GM19035 (cell line): ENCODE measurements around the gene TMEM184B.
A peak's percentile ranks its signal among the peaks of the same experiment; 100 is the strongest.

ENCODE experiments used
- ATAC-seq: cut with Tn5 transposase; IDR thresholded peaks from one replicate; pipeline ENCODE4 v1.9.1; 2021; ENCODE audit not compliant: unreplicated experiment

Gene TMEM184B

DNA sequence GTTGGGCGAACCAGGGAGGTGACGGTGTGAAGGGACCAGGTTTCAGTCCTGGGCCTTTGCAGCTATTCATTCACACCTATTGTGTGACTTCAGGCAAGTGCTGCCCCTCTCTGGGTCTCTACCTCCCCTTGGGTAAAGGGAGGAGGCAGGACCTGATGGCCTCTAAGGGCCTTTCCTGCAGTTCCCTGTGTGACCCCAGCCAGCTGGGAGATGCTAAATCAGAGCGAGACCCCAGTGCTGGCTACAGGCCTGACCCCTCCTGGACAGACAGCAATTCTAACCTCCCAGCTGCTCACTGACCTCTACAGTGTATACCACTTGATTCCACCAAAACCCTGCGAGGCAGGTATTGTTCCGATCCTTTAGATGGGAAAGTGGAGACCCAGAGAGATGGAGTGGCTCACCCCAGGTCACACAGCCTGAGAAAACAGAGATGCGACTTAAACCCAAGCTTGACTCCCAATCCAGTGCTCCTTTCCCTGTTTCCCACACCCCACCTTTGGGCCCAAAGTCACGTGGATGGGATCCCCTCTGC, 64.8 kb downstream of the TMEM184B start:
- no peak for ATAC-seq

DNA sequence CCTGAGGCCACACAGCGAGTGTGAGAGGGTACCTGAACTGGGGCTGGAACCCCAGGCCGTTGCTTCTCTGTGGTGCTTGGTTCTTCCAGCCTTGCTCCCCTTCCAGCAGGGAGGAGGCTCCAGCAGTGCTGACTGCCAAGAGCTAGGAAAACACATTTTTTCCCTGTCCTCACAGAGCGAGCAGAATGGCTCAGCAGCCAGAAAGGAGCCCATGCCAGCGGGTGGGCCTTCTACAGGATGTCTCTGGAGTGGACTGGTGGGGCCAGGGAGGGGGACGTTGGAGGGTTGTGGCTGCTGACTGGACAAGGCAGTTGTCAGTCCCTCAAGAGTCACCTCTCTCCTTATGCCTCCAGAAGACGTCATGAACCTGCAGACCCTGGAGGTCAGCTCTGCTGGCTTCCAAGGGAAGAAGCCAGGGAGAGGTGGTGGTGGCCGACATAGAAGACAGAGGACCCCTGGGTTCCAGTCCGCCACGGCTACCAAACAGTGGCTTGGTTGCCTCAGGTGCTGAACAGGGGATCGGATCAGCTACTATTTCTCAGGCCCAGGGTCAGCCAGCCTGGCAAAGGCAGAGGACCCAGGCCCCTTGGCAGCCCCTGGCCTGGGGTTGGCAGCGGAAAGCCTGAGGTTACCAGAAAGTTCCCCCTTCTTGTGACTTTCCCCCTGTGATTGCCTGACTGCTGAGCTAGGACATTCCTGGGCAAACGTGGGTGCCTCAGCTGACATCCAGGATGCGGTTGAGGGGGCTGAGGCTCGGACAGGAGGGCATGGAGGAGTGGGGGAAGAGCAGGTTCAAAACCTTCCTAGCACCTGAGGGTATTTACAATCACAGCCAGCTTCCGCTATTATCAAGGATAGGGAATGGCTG, 67.3 kb downstream of the TMEM184B start:
- ATAC-seq, result no peak

DNA sequence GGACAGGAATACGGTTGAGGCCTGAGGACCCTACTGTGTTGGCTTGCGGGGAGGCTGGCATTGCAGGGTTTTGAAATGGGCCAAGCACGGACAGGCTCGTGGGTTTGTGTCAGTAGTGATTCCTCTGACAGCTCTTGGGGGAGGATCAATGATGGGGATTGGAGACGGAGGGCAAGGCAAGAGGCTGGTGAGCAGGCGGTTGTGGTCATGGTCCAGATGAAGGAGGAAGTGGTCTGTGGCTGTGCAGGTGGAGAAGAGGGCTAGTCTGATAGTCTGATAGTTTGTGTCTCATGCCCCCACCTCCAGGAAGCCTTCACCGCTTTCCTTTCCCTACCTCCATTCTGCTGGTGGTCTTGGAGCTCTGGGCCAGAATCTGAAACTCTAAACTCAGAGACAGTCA, 68.0 kb downstream of the TMEM184B start:
- no peak for ATAC-seq

DNA sequence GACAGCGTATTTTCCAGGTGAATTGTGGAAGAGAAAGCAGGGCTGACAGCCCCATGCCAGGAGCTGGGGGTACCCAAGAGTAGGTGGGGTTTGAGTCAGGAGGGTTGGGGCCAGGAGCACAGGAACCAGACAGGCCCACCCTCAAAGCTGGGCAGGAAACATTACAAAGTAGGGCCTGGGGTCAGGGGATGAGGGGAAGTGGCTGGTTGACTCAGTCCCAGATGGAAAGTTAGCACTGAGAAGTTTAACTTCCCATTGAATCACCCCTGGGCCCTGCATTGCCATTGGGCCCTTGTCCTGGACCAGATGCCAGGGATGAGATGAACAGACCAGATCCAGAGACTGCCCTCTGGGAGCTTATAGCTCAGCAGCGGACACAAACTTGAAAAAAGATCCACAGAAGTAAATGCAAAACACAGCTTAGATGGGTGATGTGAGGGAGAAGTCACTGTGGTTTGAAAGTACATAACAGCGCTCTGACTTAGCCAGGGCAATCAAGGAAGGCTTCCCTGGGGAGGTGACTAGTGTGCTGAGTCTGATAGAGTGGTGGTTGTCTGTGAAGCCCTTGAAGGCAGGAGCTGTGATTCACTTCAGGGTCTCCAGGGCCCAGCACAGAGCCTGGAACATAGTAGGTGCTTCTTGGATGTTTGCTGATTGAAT, 68.8 kb downstream of the TMEM184B start:
- no peak for ATAC-seq

DNA sequence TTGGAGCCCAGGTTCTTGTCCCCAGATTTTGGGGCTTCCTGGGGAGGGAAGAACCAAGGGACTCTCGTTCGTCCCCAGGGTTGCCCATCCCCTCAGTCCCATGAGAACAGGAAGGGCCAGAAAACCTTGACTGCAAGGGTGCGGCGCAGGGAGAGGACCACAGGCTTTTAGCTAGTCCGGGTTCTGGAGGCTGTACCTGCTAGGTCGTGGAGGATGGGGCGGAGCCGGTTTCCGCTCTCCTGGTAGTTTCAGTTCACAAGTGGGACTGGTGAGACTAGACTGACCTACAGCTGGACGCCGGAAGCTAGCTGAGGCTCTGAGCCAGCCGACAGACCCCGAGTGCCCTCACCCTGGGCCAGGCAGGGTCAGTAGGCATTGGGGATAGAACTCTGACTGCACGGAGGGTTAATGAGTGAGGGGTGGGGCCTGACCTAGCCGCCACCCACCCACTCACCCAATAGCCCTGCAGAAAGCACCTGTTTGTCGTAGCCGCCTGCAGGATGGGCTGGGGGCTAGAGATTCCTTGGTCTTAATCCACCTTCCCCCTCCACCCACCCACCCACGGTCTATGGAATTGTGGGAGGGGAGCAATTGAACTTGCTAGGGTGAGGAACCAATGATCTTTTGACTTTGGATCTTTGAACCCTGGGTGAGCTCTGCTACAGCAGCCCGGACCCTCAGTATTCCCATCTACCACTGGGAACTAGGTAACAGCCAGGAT, 69.6 kb downstream of the TMEM184B start:
- ATAC-seq, result no peak

DNA sequence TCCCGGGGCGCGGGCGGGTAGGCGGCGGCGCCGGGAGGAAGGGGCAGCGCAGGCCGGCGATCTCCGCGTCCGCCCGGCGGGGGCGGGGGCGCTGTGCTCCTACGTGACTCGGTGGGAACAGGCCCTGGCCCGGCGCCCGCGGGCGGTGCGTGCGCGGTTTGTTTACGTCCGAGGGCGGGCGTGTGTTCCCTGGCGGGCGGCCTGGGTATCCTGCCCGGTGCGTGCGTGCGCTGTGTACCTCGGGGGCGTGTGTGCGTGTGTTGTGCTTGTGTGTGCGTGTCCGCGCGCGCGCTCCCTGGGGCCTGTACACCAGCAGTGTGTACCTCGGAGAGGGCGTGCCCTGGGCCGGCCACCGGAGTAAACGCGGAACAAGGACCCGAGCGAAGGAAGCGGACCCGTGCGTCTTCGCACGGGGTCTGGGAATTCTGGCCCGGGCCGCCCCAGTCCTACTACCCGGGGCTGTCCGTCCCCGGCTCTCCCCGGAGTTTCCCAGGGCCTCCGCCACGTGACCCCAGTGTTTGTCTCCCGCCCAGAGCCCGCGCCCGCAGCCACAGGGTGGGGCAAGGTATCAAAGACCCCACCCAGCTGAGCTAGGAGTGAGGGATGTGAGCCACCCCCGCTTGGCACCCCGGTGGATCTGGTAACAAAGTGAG, 70.2 kb downstream of the TMEM184B start:
- peak; percentile 32 for ATAC-seq

DNA sequence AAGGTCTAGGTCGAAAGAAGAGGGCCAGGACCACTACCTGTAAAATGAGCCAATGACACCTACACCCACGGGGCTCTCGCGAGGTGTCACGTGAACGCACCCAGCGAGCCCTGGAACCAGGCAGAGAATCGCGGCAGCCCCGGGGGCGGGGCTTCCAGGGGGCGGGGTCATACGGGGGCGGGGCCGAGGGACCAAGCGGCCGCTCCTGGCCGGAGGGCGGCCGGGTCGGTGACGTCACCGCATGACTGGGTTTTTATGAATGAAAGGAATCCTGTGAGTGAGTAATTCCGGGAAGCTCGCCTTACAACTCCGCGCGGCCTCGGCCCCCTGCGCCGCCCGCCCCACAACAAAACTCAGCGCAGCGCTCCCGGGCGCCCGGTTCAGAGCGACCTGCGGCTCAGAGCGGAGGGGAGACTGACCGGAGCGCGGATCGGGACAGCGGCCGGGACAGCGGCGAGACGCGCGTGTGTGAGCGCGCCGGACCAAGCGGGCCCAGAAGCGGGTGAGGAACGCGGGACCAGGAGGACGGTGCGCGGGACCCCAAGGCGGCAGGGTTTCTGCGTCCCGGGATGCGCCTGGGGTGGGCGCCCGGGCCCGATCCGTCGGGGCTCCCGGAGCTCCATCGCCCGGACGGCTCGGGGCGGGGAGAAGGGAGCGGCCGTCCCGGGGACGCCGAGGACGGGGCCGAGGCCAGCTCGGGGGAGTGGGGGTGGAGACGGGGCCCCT, 70.9 kb downstream of the TMEM184B start, which contains the start of gene MAFF:
Gene MAFF (plus strand): TSS at position 284 of the 726 bp plus-strand sequence. CDS start 11,860 bp downstream, outside the sequence.
- ATAC-seq, result peak; percentile 59

DNA sequence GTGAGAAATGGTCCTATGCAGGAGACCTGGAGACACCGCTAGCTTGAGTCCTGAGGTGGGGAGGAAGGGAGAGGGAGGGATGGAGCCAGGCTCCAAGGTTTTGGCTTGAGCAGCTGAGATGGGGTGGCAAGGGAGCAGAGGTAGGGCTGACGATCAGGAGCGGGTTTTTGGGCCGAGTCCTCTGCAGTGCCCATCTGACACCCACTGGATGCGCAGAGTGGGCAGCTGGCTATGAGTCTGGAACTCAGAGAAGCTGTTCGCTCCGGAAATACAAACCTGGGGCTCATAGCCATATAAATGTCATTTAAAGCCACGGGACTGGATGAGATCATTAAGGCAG, 71.5 kb downstream of the TMEM184B start:
- no peak for ATAC-seq

DNA sequence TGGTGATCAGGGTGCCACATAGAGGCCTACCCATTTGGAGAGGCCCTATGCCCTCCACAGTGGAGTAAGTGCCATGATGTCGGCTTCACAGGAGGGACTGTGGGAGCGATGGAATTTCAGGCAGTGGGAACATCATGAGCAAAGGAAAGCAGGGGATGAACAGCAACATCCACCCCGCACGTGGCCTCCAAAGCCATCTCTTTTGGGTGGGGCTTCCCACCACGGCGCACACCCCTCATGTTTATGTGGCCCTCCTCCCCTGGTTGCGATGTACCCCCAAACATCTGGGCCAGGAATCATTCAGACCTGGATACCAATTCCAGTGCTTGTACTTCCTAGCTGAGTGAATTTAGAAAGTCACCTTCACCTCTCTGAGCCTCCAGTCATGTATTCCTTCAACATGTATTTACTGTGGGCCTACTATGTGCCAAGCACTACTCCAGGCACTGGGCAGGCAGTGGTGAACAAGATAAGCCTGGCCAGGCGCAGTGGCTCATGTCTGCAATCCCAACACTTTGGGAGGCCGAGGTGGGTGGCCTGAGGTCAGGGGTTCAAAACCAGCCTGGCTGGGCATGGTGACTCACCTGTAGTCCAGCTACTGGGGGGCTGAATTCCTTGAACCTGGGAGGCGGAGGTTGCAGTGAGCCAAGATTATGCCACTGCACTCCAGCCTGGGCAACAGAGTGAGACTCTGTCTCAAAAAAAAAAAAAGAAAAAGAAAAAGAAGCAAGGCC, 72.8 kb downstream of the TMEM184B start:
- ATAC-seq, result no peak

DNA sequence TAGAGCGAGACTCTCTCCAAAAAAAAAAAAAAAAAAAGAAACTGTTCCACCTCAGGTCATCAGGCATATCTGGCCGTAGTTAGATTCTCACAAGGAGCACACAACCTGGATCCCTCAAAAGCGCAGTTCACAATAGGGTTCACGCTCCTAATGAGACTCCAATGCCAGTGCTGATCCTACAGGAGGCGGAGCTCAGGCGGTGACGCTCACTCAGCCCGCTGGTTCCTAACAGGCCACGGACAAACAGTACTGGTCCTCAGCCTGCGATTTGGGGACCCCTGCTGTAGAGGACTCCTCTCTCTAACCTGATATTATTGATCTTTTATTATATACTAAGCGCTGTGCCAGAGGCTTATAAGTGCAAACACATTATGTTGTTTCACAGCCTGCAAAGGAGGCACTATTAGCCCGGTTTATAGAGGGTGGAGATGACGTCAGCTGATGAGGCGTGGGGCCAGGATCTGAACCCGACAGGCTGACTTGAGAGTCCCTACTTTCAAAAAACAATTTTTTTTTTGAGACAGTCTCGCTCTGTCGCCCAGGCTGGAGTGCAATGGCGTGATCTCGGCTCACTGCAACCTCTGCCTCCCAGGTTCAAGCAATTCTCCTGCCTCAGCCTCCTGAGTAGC, 75.9 kb downstream of the TMEM184B start:
- ATAC-seq, result no peak

DNA sequence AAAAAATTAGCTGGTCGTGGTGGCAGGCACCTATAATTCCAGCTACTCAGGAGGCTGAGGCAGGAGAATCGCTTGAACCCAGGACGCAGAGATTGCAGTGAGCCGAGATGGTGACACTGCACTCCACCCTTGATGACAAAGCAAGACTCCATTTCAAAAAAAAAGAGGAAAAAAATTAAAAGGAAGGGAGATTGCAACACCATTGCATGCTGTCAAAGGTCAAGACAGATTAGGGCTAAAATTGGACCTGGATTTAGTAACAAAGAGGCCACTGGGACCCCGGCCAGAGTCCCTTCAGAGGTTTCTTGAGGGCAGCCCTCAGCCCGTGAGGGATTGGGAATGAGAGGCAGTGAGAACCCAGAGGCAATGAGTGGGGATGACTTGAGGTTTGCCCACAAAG, 79.2 kb downstream of the TMEM184B start:
- ATAC-seq, result no peak

DNA sequence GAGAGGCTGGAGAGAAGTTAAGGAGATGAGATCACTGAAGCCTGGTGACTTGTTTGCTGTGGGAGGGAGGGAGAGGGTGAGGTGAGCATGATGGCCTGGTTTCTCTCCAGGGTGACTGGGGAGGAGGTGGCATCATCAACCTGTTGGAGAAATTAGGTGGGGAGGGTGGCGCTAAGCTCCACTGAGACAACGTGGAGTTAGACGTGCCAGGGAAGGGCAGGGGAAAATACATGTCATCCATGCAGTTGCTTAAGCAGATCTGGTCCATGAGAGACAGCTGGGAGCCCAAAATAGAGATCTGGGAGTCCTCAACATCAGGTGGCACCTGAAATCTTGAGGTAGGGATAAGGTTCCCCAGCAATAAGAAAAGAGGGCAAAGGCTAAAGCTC, 80.3 kb downstream of the TMEM184B start:
- no peak for ATAC-seq

DNA sequence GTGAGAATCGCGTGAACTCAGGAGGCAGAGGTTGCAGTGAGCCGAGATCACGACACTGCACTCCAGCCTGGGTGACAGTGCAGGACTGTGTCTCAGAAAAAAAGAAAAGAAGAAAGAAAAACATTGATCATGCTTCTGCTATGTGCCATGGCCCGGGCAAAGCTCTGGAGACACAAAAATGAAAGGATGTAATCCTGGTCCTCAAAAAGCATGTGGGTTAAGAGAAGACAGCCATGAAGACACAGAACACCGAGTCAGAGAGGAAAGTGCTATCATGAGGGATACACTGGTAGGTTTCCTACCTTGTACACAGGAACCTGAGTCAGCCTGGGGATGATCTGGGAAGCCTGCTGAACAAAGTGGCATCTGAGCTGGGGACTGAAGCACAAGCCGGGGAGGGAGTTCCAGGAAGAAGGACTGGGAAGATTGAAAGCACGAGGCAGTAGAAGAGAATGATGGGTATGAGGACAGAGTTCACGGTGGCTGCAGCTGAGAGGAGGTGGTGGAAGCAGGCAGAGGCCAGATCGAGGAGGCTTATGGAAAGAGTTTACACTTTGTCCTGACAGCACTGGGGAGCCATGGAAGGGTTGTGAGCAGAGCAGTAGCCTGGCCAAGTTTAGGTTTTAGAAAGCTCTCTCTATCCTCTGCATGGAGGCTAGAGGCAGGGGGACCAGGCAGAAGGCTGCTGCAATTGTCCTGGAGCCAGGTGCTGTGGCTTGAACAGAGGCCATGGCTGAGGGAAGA, 80.9 kb downstream of the TMEM184B start:
- ATAC-seq, result no peak

DNA sequence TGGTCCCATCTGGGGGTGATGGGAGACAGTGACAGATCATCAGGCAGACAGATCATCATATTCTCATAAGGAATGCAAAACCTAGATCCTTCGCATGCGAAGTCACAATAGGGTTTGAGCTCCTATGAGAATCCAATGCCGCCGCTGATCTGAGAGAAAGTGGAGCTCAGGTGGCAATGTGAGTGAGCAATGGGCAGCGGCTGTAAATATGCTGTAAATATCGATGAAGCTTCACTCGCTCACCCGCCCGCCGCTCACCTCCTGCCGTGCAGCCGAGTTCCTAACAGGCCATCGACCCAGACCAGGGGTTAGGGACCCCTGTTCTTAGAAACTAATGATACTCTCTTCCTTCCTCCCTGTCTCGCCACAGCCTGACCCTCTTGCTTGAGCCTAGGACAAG, 81.8 kb downstream of the TMEM184B start:
- no peak for ATAC-seq

DNA sequence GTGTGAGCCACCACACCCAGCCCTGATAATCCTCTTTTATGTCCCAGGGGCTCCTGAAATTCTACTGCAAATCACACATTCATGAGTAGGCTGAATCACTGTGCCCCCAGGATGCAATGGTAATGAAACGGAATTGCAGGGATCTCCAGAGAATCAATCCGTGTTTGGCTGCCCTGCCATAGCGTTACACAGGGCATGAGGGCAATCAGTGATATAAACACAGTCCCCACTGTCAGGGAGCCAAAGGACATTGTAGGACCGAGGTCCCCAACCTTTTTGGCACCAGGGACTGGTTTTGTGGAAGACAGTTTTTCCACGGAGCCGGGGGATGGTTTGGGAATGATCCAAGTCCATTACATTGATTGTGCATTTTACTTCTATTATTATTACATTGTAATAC, 82.2 kb downstream of the TMEM184B start:
- ATAC-seq, result no peak

DNA sequence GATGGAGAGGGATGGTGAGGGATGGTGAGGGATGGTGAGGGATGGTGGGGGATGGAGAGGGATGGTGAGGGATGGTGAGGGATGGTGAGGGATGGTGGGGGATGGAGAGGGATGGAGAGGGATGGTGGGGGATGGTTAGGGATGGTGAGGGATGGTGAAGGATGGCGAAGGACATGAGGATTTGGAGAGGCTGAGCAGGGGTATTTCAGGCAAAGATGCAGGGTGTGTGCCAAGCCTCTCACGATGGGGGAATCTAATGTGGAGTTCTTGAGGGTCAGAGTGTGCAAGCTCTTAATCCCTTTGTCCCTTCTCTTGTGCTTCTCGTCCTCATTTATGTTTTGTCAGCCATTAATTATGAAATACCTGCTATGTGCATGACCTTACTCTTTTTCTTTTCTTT, 83.7 kb downstream of the TMEM184B start:
- no peak for ATAC-seq

DNA sequence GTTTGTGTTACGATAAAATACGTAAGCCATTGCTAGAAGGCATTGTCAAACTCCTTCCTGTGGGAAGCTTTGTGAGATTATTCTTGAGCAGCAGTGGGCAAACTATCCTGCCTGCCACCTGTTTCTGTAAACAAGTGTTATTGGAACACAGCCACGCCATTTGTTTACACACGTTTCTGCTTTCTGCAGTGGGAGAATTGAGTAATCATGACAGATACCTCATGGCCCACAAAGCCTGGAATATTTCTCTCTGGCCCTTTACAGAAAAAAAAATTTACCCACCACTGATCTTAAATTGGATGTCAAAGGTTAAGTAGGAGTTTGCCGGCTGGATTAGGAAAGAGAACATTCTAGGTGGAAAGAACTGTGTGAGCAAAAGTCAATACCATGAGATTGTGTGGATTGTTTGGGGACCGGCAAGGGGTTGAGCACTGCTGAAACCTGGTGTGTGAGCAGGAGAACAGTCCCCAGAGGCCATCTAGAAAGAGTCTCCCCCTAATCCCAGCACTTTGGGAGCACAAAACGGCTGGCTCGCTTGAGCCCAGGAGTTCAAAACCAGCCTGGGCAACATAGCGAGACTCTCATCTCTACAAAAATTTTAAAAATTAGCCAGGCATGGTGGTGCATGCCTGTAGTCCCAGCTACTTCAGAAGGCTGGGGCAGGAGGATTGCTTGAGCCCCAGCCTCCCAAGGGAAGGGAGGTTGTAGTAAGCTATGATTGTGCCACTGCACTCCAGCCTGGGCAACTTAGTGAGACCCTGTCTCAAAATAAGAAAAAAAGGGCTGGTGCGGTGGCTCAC, 85.2 kb downstream of the TMEM184B start:
- ATAC-seq, result no peak

DNA sequence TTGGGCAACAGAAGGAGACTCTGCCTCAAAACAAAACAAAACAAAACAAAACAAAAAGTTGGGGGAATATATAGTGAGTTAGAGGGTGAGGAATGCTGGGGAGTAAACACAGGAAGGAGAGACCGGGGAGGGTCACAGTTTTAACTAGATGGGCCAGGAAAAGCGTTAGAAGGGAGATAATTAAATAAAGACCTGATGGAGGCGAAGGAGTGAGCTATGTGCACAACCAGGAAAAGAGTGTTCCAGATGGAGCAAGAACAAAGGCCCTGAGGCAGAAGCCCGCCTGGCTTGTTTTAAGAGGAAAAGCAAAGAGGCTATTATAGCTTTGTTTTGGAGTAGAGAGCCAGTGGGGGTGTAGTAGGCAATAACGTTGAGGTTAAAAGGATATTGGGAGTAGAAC, 86.4 kb downstream of the TMEM184B start:
- no peak for ATAC-seq
